Suppressor macrophage (primary cell): ENCODE measurements around the gene KDM1A.

Experiments used
- DNase-seq, 4 experiments: peaks; one replicate each; pipeline ENCODE4 v3.0.0-alpha.2; 2020 to 2022

The KDM1A gene

DNA sequence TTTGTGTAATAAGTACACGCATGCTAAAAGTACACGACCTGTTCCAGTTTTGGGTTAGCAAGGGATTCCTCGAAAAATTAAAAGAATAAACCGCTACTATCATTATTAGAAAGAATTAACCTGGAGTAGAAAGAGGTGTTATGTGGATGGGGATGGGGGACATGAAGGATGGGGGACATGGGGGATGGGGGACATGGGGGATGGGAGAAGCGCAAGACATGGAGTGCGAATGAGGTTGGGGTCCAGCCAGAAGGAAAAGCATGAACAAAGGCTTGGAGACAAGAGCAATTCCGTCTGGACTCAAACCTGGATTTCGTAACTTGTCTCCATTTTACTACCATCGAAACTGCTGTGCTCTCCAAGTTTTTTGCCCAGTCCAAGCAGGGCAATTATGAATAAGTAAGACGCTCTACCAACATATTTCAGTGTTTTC is 591 bp upstream of the KDM1A start:
- no peak for DNase-seq

- DNase-seq, result peak; percentile 29 to 35 (median 30)
Measured at GRCh38 chr1:23019863-23020625, 776 bp downstream of the KDM1A start.

GRCh38 chr1:23020706-23021405 is 1.6 kb downstream of the KDM1A start:
- no peak for DNase-seq

DNA sequence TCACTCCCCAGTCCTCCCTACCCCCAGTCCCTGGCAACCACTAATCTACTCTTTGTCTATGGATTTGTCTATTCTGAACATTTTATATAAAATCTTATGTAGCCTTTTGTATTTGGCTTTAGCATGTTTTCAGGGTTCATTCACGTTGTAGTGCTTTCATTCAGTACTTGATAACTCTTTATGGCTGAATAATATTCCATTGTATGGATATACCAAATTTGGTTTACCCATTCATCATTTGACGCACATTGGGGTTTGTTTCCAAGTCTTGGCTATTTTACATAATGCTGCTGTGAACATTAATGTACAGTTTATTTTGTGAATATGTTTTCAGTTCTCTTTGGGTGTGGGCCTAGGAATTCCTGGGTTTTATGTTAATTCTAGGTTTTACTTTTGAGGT is 2.6 kb downstream of the KDM1A start:
- no peak for DNase-seq

DNA sequence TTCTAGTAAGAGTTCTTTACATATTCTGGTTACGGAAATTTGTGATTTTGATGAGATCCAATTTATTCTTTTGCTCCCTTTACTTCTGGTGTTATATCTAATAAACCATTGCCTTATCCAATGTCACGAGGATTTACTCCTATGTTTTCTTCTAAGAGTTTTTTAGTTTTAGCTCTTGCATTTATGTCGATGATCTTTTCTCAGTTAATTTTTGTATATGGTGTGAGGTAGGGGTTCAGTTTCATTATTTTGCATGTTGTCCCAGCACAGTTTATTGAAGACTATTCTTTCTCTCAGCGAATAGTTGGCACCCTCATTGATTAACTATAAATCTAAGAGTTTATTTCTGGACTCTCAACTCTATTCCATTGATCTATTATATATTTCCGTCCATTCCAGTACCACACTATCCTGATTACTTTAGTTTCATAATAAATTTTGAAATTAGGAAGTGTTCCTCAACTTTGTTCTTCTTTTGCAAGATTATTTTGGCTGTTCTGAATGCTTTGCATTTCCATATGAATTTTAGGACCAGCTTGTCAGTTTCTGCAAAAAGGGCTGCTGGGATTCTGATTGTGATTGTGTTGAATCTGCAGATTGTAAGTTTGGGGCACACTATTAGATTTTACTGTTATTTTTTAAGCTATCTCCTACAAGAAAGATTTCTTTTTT is 4.0 kb downstream of the KDM1A start:
- DNase-seq, result peak in 3 of 4 experiments; percentile 2 to 52 (median 36)

DNA sequence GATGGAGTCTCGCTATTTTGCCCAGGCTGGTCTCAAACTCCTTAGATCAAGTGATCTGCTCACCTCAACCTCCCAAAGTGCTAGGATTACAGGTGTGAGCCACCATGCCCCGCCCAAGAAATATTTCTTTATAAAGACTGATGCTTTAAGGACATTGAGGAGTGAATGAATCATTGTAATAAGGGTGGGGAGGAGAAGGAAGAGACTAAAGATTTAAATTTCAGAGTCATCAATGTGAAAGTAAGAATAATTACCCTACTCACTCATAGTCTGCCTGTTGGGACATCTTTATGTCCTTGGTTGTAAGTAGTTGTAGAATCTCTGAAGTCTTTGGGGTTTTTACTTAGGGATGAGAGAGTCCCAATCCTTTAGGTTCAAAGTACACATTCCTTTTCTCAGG is 7.3 kb downstream of the KDM1A start:
- no peak for DNase-seq

GRCh38 chr1:23027352-23027907 is 8.2 kb downstream of the KDM1A start:
- DNase-seq, result no peak

GRCh38 chr1:23029337-23029736 is 10.1 kb downstream of the KDM1A start:
- DNase-seq, result peak in 2 of 4 experiments; percentile 48 to 56

DNA sequence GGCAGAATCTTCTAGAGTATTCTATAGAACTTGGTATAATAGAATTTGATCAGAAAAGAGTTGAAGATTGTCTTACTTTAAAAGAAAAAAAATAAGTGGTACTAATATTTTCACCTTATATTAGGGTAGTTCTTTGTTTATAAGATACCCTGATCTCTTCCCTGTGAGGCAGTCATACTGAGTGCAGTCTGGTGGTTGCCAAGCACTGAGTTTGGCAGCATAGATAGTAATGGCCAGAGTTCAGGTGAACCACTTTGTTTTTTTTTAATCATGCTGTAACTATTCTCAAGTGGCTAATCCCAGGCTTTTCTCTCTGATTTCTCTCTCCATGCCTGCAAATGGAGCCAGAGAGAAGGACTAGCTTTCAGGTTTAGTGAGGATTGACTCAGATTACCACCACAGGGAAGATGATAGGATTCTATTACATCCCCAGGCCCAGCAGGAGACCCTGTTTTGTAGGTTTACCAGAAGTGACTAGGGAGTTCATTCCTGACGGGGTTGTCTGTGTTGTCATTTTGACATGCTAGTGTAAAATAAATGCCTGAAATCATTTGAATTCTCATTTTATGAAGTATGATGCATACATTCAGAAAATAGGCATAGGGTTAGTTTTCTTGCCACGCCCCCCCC is 16.7 kb downstream of the KDM1A start:
- DNase-seq, result no peak

DNA sequence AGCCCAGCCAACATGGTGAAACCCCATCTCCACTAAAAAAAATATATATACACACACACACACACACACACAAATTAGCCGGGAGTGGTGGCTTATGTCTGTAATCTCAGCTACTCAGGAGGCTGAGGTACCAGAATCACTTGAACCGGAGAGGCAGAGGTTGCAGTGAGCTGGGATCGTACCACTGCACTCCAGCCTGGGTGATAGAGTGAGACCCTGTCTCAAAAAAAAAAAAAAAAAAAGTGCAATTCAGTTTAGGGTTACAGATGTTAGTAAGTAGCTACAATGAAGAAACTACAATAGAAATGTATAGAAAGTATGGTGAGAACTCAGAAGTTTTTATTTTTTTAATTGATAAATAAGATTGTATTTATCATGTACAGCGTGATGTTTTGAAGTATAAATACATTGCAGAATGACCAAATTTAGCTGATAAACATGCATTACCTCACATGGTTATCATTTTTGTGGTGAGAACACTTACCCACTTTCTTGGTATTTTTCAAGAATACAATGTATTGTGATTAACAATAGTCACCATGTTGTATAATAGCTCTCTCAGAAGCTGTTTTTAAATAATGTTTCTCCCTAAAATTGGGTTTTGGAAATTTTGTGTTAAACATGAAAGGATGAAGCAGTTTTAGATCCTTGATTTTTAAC is 17.9 kb downstream of the KDM1A start:
- no peak for DNase-seq

- DNase-seq, result no peak
Measured at GRCh38 chr1:23039308-23039826, 20.1 kb downstream of the KDM1A start.

- no peak for DNase-seq
Measured at GRCh38 chr1:23040509-23040908, 21.2 kb downstream of the KDM1A start.

- DNase-seq, result no peak
Measured at GRCh38 chr1:23044035-23044434, 24.8 kb downstream of the KDM1A start.

GRCh38 chr1:23050201-23050600 is 30.9 kb downstream of the KDM1A start:
- DNase-seq, result no peak

DNA sequence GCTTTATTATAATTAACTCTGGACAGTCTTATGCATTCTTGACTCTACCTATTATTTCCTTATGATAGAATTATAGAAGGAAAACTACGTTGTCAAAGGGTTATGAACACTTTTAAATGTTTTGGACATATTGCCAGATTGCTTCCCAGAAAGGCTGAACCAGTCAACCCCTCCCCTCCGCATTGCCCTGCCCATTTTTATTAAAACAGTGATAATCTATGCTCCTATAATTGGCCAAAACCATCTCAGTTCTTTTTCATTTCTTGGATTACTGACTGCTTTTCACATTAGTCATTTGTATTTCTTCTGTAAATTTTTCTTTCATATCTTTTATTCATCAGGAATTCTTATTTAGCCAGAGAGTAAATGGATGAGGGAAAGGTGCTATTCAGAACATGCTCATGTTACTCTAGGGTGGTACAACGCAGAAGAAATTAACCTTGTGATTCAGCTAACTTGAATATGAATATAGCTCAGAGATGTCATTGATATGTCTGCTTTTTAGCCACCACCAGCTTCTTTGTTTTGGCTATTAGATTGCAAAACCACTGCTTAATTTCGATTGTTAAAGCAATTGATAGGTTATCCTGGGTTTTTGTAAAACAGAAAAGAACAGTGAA is 32.1 kb downstream of the KDM1A start:
- no peak for DNase-seq

GRCh38 chr1:23057301-23057700 is 38.0 kb downstream of the KDM1A start:
- no peak for DNase-seq

DNA sequence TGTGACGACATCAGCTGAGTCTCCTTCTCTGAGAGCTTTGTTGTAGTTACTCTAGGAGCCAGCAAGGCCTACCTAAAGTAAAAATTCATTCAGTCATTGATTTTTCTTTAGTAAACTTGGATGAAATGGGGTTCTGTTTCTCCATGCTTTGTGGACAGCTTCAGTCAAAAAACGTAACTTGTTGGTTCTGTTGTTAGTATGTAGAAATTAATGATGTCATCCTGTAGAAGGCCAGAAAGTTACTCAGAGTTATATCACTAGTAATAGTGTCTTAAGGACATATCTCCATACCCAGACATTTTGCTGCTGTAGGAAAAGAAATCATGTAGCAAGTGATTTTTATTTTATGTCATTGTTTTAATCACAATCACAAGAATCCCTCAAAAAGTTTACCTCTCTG is 43.0 kb downstream of the KDM1A start:
- DNase-seq, result no peak

- no peak for DNase-seq
Measured at GRCh38 chr1:23065385-23065784, 46.1 kb downstream of the KDM1A start.

- DNase-seq, result no peak
Measured at GRCh38 chr1:23066075-23066474, 46.8 kb downstream of the KDM1A start.

DNA sequence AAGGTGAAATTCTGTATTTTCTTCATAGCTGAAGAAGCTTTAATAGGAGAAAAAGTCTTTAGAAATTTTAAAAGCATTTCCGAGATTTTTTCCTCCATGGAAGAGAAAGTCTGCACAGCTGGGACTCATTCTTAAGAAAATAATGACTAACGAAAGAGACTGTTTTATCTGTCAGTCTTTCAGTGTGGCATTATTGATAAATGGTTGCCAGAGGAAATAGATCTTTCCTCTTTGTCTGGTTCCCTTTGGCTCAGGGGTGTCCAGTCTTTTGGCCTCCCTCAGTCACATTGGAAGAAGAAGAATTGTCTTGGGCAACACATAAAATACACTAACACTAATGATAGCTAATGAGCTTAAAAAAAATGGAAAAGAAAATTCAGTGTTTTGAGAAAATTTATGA is 49.9 kb downstream of the KDM1A start:
- no peak for DNase-seq

DNA sequence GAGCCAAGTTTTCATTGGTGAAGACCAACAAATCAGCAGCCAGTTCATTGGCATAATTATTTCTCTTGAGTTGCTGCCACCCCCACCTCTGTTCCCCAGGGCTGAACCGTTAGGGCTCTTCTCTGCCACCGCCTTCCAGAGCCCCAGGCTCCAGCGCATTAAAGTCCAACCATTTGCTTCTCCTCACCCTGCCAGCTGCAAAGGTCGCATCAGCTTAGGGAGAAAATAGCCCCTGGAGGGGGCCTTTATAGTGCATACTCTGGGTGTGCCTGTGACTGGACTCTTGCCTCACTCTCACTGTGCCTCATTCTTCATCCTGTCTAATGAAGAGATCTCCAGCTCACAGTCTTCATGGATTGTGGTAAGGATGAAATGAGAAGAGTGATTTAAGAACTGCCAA is 50.4 kb downstream of the KDM1A start:
- DNase-seq, result no peak

DNA sequence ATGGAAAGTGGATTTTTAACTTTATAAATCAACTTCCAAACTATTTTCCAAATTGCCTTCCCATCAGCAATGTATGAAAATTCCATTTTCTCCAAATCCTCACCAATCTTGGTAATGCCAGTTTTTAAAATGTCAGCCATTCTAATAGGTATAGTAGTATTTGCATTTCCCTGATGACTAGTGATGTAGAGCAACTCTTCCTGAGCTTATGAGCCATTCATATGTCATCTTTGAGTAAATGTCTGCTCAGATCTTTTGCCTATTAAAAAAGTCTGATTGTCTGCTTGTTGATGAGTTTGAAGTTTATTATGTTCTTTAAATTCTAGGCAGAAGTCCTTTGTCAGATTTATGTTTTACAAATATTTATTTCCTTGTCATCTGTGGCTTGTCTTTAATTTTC is 54.7 kb downstream of the KDM1A start:
- DNase-seq, result no peak
